SK-N-MC (cell line): ENCODE results near the gene TRIM33.

ENCODE experiments used
- EZH2 ChIP-seq: fragments of 200-600 bp; sonication (generic); IDR thresholded peaks from one replicate; pipeline ENCODE4 v1.6.1; 2017; ENCODE audit warnings: antibody characterized with exemption
- FOXP2 ChIP-seq: optimal IDR thresholded peaks from 2 replicates; pipeline ENCODE3; 2011; ENCODE audit warnings: mild to moderate bottlenecking, moderate library complexity; ENCODE audit not compliant: insufficient read depth; ENCODE audit errors: extremely low read length, control extremely low read depth
- POLR2AphosphoS5 ChIP-seq: IDR thresholded peaks from 2 replicates; pipeline ENCODE4 v1.6.1; 2012; ENCODE audit warnings: mild to moderate bottlenecking, low read depth, low read length, borderline replicate concordance

GRCh38 chr1:114554577-114554976 is 43.6 kb upstream of the TRIM33 start:
- TF ChIP-seq EZH2, result no peak
- TF ChIP-seq POLR2AphosphoS5, result no peak
- no peak for TF ChIP-seq FOXP2
